SH-SY5Y (cell line): ENCODE results near the gene TDRD12.

ENCODE experiments used
- GATA2 ChIP-seq: IDR thresholded peaks from 2 replicates; pipeline ENCODE4 v1.6.1; 2011; ENCODE audit warnings: mild to moderate bottlenecking, low read depth, low read length
- GATA3 ChIP-seq: IDR thresholded peaks from 2 replicates; pipeline ENCODE4 v1.6.1; 2011; ENCODE audit warnings: low read depth, mild to moderate bottlenecking, low read length, moderate library complexity

TDRD12 gene

GRCh38 chr19:32743447-32743846 is 23.9 kb downstream of the TDRD12 start:
- TF ChIP-seq GATA2 (no peak), GATA3 (no peak)

GRCh38 chr19:32744555-32745325 is 25.2 kb downstream of the TDRD12 start:
- TF ChIP-seq GATA2 (no peak), GATA3 (no peak)

- no peak for TF ChIP-seq GATA2
- no peak for TF ChIP-seq GATA3
These were observed 28.9 kb downstream of the TDRD12 start for GRCh38 chr19:32748497-32748896.

GRCh38 chr19:32748948-32749347 is 29.4 kb downstream of the TDRD12 start:
- TF ChIP-seq GATA2: no peak
- TF ChIP-seq GATA3: no peak

GRCh38 chr19:32749361-32749760 is 29.8 kb downstream of the TDRD12 start:
- TF ChIP-seq GATA3 (no peak), GATA2 (no peak)

DNA sequence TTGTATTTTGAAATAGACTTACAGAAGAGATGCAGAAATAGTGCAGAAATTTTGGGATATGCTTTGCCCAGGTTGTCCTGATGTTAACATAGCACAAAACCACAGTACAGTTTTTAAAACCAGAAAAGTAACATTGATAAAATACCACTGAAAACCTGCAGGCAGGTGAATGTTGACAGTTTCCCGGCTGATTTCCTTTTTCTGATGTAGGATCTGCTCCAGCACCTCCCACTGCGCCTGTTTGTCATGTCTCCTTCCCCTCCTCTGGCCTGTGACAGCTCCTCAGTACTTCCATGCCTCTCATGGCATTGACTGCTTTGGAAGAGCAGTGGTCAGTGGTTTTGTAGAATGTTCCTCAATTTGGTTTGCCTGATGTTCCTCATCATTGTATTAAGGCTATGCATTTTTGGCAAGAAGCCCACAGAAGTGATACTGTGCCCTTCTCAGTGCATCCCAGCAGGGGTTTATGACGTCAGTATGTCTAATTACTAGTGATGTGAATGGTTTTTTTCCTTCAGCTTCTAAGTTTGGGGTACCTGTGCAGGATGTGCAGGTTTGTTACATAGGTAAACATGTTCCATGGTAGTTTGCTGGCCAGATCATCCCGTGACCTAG is 31.0 kb downstream of the TDRD12 start:
- no peak for TF ChIP-seq GATA2
- no peak for TF ChIP-seq GATA3

DNA sequence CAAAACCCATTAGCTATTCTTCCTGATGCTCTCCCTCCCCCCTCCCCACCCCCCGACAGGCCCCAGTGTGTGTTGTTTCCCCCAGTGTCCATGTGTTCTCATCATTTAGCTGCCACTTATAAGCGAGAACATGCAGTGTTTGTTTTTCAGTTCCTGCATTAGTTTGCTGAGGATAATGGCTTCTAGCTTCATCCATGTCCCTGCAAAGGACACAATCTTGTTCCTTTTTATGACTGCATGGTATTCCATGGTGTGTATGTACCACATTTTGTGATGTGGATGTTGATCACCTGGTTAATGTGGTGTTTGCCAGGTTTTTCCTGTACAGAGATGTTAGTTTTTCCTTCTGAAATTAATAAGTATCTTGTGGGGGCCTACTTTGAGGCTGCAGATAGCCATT is 31.5 kb downstream of the TDRD12 start:
- TF ChIP-seq GATA3: no peak
- no peak for TF ChIP-seq GATA2

DNA sequence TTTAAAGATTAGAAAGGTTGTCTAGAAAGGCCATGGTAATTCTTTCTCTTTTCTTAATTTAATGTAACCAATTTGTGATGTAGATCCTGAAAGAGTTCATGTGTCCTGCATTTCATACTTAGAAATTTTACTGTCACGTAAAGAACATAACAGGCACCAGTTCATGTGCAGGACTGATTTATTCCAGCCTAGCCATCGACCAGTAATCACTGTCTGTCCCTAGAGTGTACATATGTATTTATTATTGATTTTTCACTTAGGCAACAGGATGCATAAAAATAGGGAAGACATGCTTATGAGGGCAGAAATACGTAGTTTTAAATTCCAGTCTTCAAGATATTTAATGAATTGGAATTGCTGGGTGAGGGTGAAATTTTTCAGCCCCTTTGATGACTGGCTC is 37.6 kb downstream of the TDRD12 start:
- TF ChIP-seq GATA3: no peak
- no peak for TF ChIP-seq GATA2

- TF ChIP-seq GATA2 (no peak), GATA3 (no peak)
These were observed 48.5 kb downstream of the TDRD12 start for GRCh38 chr19:32767951-32768679.

DNA sequence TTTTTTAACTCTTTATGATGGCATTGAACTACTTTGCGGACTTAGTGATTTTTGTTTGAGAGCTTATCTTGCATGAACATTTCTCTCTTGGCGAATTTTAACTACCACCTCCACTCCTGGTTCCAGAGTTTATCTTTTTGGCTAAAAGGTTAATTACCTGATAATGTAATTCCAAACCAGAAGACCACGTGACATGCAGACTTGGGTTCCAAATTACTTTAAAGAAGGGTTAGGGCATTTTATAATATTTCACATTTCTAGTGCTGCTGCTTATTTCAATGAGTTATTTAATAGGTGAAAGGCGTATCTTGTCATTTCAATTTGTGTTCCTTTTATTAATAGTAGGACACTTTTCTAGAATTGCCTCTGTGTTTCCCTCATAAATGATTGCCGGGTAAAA is 52.0 kb downstream of the TDRD12 start:
- no peak for TF ChIP-seq GATA3
- no peak for TF ChIP-seq GATA2

GRCh38 chr19:32773126-32773525 is 53.6 kb downstream of the TDRD12 start:
- TF ChIP-seq GATA2 (no peak), GATA3 (no peak)

DNA sequence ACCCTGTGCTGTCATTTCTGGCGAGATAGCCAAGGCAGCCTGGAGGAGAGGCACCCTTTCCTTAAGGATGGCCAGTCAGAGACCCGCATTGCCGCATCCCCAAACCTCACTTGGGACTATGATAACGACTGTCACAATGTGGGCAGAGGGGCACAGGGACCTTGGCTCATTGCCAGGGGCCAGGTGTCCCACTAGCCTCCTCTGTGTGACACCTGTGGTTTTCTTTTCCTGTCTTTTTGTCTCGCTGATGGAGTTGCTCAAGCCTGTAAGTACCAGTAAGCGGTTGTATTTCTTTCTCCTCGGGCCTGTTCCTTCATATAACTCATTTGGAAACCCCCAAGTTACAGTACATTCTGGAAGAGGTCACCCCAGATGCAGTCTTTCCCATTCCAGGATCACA is 59.5 kb downstream of the TDRD12 start:
- TF ChIP-seq GATA2: no peak
- TF ChIP-seq GATA3: no peak

DNA sequence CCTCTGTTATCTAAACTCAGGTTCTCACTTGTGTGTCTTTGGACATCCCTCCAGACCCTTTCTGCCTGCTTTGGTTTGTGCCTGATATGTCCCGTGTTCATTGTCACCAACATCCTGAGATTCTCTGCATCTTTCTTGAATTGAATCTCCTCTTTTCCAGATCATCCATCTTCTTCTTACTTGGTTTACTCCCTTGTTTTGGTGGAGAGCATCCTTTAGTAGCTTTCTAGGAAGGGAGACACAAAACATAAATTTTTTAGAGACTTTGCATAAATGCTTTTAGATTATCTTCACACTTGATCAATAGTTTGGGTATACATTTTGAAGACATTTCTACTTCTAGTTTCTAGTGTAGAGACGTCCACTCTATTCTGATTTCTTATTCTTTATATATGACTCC is 61.7 kb downstream of the TDRD12 start:
- TF ChIP-seq GATA3 (no peak), GATA2 (no peak)

- TF ChIP-seq GATA2 (no peak), GATA3 (no peak)
These were observed 69.9 kb downstream of the TDRD12 start for GRCh38 chr19:32789429-32789828.

- no peak for TF ChIP-seq GATA2
- TF ChIP-seq GATA3: no peak
These were observed 78.6 kb downstream of the TDRD12 start for GRCh38 chr19:32798201-32798600.
